ENCODE results near the gene TEX26.
"Not testable (repeated sequence)": the region's sequence is repeated elsewhere in the genome, so short reads cannot be mapped to it uniquely, and the experiment has no call there.

The TEX26 gene

GRCh38 chr13:30918662-30919405, 13.6 kb upstream of the TEX26 start:
- no peak overlapping the region for H3K4me3 ChIP-seq (ENCODE audit: low read length)
- no peak for TF ChIP-seq CTCF (conservative IDR thresholded peaks at IDR 0.05; ENCODE audit: low read depth, low read length)
- DNase-seq (ENCODE audit: low read depth), result no peak

GRCh38 chr13:30920162-30920909, 12.1 kb upstream of the TEX26 start:
- no peak for TF ChIP-seq CTCF (conservative IDR thresholded peaks at IDR 0.05; ENCODE audit: low read depth, low read length)
- DNase-seq (ENCODE audit: low read depth), result no peak
- H3K4me3 ChIP-seq (ENCODE audit: low read length), result no peak overlapping the region

GRCh38 chr13:30923418-30923817, 9.0 kb upstream of the TEX26 start:
- no peak for DNase-seq (ENCODE audit: low read depth)
- no peak for TF ChIP-seq CTCF (conservative IDR thresholded peaks at IDR 0.05; ENCODE audit: low read depth, low read length)
- H3K4me3 ChIP-seq (ENCODE audit: low read length), result no peak overlapping the region

GRCh38 chr13:30924721-30925120, 7.7 kb upstream of the TEX26 start:
- no peak for TF ChIP-seq CTCF (conservative IDR thresholded peaks at IDR 0.05; ENCODE audit: low read depth, low read length)
- DNase-seq (ENCODE audit: low read depth), result no peak
- H3K4me3 ChIP-seq (ENCODE audit: low read length), result no peak overlapping the region

GRCh38 chr13:30925429-30925828, 7.0 kb upstream of the TEX26 start:
- DNase-seq (ENCODE audit: low read depth), result no peak
- H3K4me3 ChIP-seq (ENCODE audit: low read length), result no peak overlapping the region
- no peak for TF ChIP-seq CTCF (conservative IDR thresholded peaks at IDR 0.05; ENCODE audit: low read depth, low read length)

GRCh38 chr13:30926781-30927180, 5.7 kb upstream of the TEX26 start:
- H3K4me3 ChIP-seq (ENCODE audit: low read length), result no peak overlapping the region
- TF ChIP-seq CTCF (conservative IDR thresholded peaks at IDR 0.05; ENCODE audit: low read depth, low read length), result no peak
- DNase-seq (ENCODE audit: low read depth), result no peak

GRCh38 chr13:30927188-30927587, 5.3 kb upstream of the TEX26 start:
- H3K4me3 ChIP-seq (ENCODE audit: low read length); DNase-seq (ENCODE audit: low read depth): not testable (repeated sequence)
